ENCODE results near the gene DPAGT1. TPM values are rescaled to one million over a fixed set of nuclear protein-coding genes. Genes with fewer than 3 reads are reported as not detected.

DPAGT1 gene
- total RNA-seq, 1 experiment from 2014 or later = 63.5 TPM

- Mint-ChIP-seq H3K4me1 (peaks cover 11% of the 10 kb centered on the region), H3K4me3 (no peak overlapping the region), H3K9me3 (no peaks in the 10 kb centered on the region), H3K27me3 (ENCODE audit: low read depth) (no peaks in the 10 kb centered on the region; the same call in 1 of the 2 replicates), H3K27ac (no peak overlapping the region), H3K36me3 (peaks cover 28% of the 10 kb centered on the region)
- DNase-seq (ENCODE audit: low spot score) (no peak), ATAC-seq (no peak)
- TF ChIP-seq MXD4 (CRISPR knock-in tag; IDR thresholded peaks at IDR 0.05; ENCODE audit: borderline replicate concordance) (no peak), TEAD1 (CRISPR knock-in tag; IDR thresholded peaks at IDR 0.05) (no peak), FOXP4 (CRISPR knock-in tag; IDR thresholded peaks at IDR 0.05) (no peak), ZNF232 (CRISPR knock-in tag; IDR thresholded peaks at IDR 0.05) (no peak), FOXK1 (CRISPR knock-in tag; IDR thresholded peaks at IDR 0.05) (no peak), FOXP1 (CRISPR knock-in tag; IDR thresholded peaks at IDR 0.05; ENCODE audit: borderline replicate concordance) (no peak), JUN (CRISPR knock-in tag; IDR thresholded peaks at IDR 0.05) (no peak), ZNF671 (CRISPR knock-in tag; IDR thresholded peaks at IDR 0.05) (no peak), ARID4B (CRISPR knock-in tag; IDR thresholded peaks at IDR 0.05; ENCODE audit: borderline replicate concordance) (no peak), ELF4 (CRISPR knock-in tag; IDR thresholded peaks at IDR 0.05; ENCODE audit: low read depth) (no peak), ZNF219 (CRISPR knock-in tag; IDR thresholded peaks at IDR 0.05; ENCODE audit: borderline replicate concordance) (no peak), ATF3 (CRISPR knock-in tag; conservative IDR thresholded peaks at IDR 0.05) (no peak), PREB (CRISPR knock-in tag; IDR thresholded peaks at IDR 0.05; ENCODE audit: borderline replicate concordance) (no peak), SP1 (CRISPR knock-in tag; conservative IDR thresholded peaks at IDR 0.05) (no peak), ESRRA (CRISPR knock-in tag; IDR thresholded peaks at IDR 0.05; ENCODE audit: borderline replicate concordance) (no peak), ZBTB21 (CRISPR knock-in tag; IDR thresholded peaks at IDR 0.05; ENCODE audit: borderline replicate concordance) (no peak), ZSCAN18 (CRISPR knock-in tag; IDR thresholded peaks at IDR 0.05) (no peak), IRF2 (CRISPR knock-in tag; IDR thresholded peaks at IDR 0.05; ENCODE audit: borderline replicate concordance, low read depth) (no peak)
- ChIA-PET CTCF (interaction anchor here (0.8 to 2.0 kb wide), 5 partner anchors 19 to 212 kb away, joined by 3 to 8 read pairs (median 3); a partner anchor contains a TSS), POLR2A (no interaction called here)
Measured at GRCh38 chr11:119125821-119126220, 24.2 kb upstream of the DPAGT1 start.

Data from WTC11 (cell line).